IPS-NIHi11 (cell line): Measurements from ENCODE around the gene CDH26.

Source experiments
- DNase-seq: peaks from one replicate; pipeline ENCODE4 v3.0.0; 2012; ENCODE audit warnings: mixed read lengths, low spot score

Gene CDH26

DNA sequence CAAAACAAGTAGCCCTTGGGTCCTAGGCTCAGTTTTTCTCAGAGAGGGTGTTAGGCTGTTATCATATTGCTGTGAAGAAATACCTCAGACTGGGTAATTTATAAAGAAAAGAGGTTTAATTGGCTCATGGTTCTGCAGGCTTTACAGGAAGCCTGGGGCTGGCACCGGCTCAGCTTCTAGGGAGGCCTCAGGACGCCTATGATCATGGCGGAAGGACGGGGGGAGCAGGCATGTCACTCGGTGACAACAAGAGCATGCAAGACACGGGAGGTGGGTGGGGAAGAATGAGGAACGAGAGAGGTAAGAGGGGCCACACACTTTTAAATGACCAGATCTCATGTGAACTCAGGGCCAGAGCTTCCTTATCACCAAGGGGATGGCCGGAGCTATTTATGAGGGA, 26.9 kb downstream of the CDH26 start:
- DNase-seq = no peak

DNA sequence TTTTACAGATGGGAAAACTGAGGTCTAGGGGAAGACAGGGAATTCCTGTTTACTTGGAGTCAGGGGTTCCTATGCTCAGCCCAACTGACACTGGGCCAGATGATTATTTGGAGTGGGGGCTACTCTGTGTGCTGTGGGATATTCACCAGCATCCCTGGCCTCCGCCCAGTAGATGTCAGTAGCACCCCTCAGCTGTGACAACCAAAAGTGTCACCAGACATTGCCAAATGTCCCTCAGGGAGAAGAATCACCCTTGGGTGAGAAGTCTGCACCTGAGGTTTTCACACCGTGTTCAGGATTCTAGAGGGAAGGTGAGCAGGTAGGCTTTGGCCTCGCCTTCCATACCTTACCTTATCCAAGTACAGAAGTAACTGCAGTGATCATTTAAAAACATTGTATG, 27.6 kb downstream of the CDH26 start:
- DNase-seq = no peak

DNA sequence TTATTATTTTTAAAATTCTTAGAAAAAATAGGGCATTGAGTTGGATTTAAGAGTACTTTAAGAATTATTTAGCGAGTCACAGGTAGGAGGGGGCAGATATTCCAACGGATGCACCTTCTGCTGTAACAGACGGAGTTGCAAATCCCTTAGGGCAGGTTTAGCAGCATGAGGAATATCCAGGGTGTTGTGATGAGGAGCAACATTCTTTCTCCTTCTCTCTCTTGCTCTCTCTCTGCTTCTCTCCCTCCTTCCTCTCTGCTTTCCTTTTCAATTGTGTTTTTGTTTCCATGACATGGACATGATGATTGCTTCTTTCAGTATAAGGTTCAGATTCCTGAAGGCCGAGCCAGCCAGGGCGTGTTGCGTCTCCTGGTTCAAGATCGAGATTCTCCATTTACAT, 28.9 kb downstream of the CDH26 start:
- DNase-seq = no peak

DNA sequence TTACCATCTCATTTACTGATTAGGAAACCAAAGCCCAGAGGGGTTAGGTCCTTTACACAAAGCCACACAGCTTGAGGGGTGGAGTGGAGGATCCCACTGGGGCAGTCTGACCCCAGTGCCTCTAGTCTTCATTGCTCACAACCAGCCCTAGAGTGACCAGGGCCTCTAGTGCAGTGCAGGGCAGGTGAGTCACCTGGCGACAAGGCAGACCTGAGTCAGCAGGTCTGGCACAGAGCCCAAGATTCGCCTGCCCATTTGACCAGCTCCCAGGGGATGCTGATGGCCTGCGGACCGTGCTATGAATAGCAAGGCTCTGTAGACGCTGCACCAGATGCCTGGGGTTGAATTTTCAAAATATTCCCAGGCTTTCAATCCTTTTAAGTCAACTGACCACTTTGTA, 29.9 kb downstream of the CDH26 start:
- DNase-seq = peak; percentile 55

DNA sequence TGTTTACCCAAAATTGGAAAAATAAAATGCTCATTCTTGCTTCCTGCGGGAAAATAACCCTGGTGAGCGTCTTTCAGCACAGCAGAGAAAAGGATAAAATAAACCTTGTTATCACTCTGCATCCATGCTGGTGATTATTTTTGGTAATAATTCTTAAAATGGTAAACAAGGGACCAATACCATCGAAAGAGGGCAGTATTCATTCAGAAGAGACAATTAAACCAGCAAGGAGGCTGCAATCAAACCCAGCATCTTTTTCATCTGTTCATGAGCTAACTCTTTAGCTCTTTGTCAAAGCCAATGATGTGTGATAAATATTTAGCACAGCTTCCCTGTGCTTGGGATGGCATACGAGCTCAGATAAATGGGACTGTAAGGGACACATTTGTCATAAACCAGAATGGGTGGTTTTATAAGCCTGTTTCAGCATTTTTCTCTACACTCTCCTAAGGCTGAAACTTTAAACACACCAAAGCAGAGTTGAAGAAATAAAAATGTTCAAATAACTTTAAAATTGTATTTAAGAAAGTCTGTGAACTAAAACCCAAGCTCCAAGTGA, 34.4 kb downstream of the CDH26 start:
- DNase-seq = no peak

DNA sequence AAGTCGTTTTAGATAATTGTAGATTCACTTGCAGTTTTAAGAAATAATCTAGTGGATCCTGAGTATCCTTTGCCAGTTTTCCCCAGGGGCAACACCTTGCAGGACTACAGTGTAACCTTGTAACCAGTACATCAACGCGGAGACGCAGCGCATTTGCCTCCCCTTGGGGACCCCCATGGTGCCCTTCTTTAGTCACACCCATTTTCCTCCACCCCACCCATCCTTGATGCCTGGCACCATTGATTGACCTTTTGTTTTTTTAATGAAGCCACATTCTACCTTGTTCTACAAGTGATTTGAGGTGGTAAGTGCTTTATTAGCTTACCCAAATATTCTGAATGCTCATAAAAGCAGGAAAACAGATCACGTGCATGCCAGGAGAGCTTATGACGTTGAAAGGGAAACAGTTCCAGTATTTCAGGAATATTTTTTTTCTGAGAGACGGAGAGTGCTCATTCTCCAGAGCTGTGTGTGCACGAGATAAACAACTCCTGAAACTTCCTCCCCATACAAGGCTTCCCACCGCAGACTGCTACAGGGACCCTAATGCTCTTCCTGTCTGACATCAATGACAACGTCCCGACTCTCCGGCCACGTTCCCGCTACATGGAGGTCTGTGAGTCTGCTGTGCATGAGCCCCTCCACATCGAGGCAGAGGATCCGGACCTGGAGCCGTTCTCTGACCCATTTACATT, 35.7 kb downstream of the CDH26 start:
- peak; percentile 25 for DNase-seq

DNA sequence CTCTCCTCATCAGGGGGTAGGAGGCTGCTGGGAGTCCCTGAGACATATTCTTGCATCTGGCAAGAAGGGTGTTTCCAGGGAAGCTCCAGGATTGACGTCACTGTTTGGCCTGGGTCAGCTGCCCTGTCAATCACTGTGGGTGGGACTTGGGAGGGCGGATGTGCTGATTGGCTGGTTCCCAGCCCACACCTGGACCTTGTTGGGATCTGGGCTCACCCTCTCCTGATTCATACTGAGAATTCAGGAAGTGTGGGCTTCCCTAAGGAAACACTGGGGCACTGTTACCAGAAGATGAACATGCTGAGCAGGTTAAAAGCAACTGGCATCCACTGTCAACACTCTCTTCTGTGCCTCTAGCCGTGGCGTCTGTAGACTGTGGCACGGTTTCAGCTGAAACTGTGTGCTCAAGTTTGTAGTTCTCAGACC, 36.5 kb downstream of the CDH26 start:
- DNase-seq = peak; percentile 90

DNA sequence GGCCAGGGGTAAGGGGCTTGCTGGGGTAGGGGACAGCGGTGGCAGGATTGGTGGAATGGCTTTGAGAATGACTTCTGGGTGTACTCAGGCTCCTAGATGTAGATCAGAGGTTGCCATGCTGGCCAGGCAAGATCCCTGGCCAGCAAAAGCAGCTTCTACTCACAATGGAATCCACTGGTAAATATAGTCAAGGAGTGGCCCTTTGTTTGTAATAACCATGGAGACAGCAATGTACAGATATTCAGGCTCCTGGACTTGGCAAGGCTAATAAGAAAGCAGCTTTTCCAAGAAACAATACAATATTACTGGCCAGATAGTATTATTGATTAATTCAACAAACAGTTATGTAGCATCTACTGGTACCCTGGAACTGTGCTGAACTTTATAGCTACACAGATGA, 37.9 kb downstream of the CDH26 start:
- no peak for DNase-seq

DNA sequence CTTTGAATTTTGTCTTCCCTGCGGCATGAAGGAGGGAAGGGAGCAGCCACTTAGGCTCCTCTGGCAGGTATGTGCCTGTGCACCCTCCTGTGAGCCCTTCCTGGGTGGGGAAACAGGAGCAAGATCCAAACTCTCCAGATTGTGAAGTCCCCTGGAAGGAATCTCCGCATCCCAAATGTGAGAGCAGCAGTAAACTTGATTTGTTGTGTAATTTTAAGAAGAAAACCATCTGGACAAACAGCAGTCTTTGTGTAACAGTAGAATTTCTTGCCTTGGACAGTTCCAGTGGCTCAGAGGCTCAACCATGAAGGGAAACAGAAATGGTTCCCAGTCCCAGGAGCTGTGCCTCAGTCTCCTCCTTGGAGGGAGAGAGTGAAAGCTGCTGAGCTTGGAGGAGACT, 39.7 kb downstream of the CDH26 start:
- no peak for DNase-seq

DNA sequence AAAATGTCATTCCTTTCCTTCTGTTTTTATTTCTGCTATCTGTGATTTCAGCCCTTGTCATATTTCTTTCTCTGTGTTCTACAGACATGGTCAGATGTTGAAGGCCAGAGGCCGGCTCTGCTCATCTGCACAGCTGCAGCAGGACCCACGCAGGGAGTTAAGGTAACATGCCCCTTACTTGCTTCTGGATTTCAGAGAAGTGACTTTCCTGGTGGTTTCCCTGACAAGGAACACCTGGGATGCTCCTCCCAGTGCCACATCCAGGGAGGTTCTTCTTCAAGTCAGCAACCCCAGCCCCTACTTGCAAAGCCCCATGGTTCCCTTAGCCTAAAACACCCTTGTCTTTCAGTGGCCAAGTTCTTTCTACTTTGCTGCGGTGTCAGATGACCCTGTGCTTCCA, 41.3 kb downstream of the CDH26 start:
- DNase-seq = no peak

DNA sequence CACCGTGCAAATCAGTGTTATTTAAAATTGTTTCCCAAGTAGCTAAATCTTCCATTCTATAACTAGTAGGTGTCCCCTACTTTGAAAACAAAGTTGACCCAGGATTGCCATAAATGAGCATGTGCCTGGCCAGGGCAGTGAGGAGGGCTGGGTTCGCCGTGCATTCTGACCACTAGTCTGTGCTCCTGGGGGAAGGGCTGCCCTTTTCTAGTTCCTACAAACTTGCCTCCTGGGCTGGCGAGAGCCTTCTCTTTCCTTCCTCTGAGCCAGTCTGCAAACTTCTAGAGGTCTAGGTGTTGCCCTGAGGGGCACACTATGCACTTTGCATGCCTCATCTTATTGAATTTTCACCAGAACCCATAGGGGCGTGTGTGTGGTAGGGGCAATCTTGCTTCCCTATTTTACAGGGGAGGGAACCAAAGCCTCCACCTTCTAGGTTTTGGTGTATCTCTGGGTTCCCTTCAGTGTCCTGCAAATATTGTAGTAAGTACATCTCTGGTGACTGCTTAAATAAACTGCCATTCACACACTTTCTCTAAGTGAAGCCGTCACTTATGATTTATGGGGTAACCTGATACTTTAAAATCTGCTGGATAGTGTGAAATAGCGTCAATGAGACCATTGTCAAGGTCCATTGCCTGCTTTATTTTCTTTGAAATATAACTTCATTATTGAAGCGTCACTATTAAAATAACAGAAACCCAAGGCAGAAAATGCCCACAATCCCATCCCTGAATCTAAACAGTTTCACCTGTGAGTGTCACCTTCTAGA, 42.2 kb downstream of the CDH26 start:
- DNase-seq = no peak

DNA sequence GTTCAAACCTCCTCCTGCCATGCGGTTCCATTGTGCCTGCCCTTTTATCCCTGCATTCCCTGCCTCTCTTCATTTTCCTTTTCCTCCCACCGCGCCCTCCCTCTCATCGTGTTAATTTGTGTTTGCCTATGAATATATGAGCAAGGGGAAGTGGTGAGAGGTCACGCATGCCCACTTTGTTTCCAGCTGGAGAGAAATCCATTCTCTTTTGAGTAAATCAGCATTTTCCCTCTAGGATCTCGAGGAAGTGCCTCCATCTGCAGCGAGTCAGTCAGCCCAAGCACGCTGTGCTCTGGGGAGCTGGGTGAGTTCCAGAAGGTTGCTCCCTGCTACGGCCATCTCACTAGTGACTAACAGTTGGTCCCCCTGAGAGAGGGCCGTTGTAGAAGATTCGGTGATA, 42.9 kb downstream of the CDH26 start:
- DNase-seq = no peak

DNA sequence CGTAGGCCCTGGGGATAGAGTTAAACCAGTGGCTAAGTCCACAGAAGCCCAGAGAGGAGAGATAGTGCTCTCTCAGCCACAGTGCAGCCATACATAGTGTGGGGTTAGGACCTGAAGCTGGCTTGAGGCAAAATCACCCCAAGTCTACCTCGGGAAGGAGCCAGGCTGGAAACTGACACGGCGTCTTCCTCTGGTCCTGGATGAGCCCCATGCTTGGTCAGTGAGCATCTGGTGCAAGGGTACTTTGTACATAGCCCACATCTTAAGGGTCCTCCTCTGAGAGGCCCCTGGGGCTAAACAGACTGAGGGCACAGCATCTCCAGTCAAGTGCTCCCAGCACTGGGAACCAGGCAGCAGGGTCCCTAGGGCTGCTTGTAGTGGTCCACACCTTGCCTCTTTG, 45.6 kb downstream of the CDH26 start:
- no peak for DNase-seq

DNA sequence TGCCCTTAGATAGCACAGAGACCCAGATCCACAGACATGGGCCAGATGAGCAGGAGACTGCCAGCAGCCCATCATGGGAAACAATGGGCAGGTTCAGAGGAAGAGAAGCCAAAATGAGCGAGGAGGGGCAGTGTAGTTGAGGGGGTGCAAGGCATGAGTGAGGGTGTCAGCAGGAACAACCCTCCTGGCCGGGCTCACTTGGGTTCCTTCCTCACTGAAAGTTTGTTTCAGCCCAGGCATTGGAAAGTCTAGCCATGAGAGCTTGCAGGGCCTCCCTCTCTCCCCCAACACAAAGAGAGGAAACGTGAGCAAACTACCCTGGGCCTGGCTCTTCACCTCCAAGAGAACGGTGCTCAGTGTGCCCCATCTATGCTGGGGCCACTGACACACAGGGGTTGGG, 48.0 kb downstream of the CDH26 start:
- DNase-seq = no peak

DNA sequence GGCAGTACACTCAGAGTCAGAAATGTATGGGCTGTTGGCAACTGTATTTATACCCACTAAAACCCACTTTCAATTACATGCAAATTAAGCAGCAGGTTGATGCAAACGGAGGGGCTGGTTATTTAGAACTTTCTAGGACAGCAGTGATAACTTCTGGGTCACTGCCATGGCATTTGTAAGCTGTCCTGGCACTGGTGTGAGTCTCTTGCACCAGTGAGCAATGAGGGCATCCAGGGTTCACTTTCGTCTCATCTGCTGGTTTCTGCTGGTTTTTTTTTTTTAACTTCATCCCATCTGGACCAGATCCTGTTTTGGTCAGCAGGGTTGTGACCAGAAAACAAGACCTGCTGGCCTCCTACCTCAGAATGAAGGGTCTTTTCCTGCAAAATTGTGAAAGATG, 49.2 kb downstream of the CDH26 start:
- DNase-seq = no peak

DNA sequence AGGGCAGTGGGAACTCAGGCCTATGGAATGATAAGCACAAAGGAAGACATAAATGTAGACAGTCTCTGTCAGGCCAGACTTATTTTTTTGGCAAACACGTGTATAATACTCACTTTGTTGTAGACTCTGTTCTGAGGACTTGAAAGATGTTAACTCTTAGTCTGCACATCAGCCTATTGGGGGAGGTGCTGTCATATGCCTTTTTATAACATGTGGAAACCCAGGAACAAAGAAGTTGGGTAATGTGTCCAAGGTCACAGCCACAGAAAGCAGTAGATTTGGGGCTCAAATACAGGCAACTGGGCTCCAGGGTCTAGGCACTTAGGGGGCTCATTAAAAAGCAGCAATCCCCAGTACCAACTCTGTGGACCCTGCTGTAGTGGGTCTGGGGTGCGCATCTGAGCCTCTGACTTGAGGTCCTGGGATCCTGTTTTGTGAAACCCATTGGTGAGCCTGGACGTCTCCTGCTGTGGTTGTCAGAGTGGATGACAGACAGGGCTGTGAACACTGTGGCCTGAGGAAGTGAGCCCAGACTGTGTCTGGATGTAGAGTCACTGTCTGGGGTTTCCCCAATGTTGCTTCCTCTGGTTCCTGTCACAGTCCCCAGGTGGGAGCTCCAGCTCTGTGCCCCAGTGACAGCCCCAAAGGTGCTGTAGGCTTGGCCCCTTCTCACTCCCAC, 50.0 kb downstream of the CDH26 start:
- DNase-seq = no peak

DNA sequence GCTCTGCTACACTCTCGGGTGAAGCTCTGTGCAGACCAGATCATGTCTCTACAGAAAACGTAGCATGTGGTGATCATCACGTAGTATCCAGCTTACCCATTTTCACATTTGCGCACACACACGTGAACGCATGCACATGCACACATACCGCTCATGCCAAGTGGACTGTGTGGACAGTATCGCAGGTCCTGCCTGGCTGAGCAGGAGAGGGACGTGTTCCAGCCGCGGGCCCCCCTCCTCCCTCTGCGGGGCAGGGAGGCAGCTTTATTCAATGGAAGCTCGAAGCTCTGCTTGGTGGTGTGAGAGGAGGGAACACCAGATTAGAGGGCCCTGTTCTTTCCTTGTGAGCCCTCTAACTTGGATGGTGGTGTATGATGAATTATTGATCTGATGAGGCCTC, 51.1 kb downstream of the CDH26 start:
- DNase-seq = no peak

DNA sequence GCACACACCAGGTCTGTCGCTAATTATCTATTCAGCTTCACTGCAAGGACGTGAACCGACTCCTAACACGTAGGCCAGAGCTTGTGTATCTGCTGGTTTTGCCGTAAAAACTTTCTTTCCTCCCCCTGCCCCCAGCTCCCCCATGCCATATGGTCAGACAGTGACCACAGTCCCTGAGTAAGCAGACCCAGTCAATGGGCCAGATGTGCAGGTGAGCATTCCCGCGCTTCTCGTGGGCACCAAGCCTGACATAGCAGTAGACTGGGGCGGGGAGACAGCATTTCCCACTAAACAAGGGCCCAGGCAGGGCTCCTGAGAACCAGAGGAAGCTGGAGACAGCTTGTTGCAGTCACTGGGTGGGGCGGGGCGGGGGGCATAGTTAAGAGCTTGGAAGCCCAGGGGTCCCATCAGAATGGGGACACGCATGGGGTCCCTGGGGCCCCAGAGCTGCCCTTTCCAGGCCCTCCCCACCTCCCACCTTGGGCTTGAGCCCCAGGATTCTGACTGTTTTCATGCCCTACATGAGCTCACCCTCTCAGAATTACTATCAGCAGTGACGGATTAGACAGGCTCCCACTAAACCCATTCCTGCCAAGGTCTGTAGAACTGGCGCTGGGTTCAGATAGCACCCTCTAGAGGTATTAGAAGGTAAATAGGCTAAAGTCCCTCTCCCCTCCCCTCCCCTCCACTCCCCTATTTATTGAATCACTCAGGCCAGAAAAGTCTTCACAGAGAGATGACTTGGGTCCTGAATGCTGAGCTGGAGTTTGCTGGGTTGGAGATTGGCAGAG, 51.8 kb downstream of the CDH26 start:
- peak; percentile 57 for DNase-seq

DNA sequence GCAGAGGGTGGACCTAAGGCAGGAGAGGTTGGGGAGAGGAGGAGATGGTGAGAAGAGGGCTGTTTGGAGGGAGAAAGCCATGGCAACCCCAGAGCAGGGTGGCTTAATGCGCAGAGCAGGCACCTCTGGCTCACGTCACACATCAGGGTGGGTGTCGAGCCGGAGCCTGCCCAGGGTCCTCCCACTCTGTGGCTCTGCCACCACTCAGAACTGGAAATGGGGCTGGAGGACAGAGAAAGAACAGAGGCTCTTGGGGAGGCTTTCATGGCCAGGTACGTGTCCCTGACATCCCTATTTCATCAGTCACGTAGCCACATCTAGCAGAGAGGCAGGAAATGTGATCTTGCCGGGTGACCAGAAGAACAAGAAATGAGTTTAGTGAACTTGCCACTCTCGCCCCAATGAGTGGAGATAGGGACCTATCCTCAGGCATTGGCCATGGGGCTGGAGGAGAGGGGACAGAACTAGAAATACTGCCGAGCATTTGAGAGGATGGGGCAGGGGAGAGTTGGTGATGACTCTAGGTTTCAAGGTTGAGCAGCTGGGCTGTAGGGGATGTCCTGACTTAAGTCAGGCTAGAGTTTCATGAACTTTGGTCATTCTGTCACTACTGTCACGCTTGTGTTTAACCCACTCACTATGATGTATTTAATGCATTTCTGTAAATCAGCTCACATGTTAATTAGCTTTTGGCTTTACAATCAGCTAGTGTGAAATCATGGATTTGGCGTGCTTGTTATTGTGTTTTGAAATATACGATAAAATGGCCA, 52.7 kb downstream of the CDH26 start:
- DNase-seq = no peak

DNA sequence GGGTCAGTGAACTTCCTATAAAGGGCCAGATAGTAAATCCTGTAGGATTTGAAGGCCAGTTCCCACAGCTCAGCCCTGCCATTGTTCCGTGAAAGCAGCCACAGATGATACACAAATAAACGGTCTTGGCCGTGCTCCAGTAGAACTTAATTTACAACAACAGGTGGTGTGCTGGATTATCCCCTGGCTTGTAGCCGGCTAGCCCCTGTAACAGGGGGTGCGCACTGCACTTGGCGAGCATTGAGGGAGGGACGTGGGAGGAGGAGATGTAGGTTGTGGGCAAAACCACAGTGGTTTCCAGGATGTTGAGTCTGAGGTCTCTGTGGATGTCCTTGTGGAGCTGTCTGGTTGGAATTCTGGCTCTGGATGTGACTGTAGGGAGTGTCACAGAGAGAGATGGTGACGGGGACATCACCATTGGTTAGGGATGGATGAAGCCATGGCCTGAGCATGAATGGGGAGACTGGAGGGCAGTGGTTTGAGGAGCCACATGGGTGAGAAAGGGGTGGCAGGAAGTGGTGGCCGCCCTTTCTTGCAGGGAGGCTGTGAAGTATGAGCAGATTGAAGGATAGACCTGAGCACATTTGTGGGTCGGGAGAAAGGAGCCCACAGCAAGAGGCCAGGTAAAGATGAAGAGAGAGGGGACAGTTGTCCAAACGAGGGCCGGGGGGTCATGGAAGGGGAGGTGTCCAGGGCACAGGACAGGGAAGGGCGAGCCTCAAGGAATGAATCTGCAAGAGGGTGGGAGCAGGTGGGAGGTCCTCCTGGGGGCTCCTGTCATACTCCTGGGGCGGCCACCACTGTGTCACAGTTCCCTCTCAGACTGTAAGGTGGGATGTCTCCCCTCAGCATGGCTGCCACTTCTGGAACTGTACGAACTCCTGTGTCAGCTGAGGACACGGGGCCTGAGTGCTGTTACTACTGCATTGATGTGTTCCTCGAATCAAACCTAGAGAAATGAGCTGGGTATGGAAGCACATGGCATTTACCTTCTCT, 53.6 kb downstream of the CDH26 start:
- DNase-seq = no peak
